ENCODE data around the gene DBR1. TPM values are rescaled to one million over a fixed set of nuclear protein-coding genes. Genes with fewer than 3 reads are reported as not detected.

DBR1 gene, protein sequence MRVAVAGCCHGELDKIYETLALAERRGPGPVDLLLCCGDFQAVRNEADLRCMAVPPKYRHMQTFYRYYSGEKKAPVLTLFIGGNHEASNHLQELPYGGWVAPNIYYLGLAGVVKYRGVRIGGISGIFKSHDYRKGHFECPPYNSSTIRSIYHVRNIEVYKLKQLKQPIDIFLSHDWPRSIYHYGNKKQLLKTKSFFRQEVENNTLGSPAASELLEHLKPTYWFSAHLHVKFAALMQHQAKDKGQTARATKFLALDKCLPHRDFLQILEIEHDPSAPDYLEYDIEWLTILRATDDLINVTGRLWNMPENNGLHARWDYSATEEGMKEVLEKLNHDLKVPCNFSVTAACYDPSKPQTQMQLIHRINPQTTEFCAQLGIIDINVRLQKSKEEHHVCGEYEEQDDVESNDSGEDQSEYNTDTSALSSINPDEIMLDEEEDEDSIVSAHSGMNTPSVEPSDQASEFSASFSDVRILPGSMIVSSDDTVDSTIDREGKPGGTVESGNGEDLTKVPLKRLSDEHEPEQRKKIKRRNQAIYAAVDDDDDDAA
- 17.1 and 18.3 TPM in 2 replicates for total RNA-seq
- long read RNA-seq, transcript DBR1-201 (8 exons, 2,666 nt) = major isoform, 117 of 125 reads
- long read RNA-seq, partial matches to known transcripts = 3 of 125 reads
- long read RNA-seq, other reads (novel, unspliced or antisense) = 5 of 125 reads

DNA sequence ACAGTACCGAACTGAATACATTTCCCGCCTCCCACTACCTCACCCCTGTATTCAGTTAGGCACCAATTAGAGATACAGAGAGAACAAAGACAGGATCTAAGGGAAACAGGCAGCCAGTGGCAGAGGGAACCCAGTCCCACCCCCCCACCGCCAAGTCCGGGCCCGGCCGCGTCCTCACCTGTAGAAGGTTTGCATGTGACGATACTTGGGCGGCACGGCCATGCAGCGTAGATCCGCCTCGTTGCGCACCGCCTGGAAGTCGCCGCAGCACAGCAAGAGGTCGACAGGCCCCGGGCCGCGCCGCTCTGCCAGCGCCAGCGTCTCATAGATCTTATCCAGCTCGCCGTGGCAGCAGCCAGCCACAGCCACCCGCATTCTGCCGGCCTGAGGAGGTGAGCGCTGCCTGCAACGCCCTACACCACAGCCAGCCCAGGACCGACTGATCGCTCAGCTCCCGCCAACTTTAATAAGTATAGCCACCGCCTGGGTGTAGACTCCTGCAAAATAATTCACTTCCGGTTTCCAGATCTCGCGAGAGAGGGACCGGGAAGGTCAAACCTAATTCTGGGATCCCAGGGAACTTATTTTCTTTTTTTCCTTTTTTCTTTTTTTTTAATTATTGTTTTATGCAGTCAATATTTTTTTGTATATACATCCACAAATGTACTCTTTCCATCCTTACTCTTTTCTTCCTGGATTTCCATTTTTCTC is at the start of gene DBR1:
DBR1 (minus strand) TSS at position 501 of the 711 bp plus-strand sequence; CDS start at position 375, 126 bp downstream.
- Mint-ChIP-seq H3K9me3 (ENCODE audit: unreplicated experiment) (no peaks in the 10 kb centered on the region), H3K27ac (ENCODE audit: unreplicated experiment) (peak within 1 kb of the TSS; percentile 88), H3K4me1 (ENCODE audit: unreplicated experiment) (peaks cover 32% of the 10 kb centered on the region), H3K4me3 (ENCODE audit: unreplicated experiment) (peak within 1 kb of the TSS; percentile 94), H3K27me3 (ENCODE audit: unreplicated experiment) (peaks cover 12% of the 10 kb centered on the region), H3K36me3 (ENCODE audit: unreplicated experiment) (peaks cover 10% of the 10 kb centered on the region)
- no peak for TF ChIP-seq CTCF (IDR thresholded peaks at IDR 0.05)
- DNase-seq (ENCODE audit: extremely low spot score, unreplicated experiment) = peak; percentile 91

DNA sequence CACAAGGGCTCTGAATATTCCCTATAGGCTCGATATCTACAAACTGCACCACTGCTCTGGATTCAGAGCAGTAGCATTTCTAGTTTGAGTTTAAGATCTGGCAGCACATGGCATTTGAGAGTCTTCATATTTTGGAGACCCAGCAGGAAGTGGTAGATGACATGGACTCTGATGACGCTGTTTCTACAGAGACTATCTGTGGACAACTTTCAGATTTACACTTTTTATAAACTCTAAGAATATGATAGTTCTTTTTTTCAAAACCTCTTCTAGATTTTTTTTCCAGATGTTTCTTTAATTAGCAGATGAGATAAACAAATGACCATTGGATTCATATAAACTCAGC is 48.2 kb upstream of the DBR1 start:
- Mint-ChIP-seq H3K27ac (ENCODE audit: unreplicated experiment) (no peak overlapping the region), H3K9me3 (ENCODE audit: unreplicated experiment) (no peaks in the 10 kb centered on the region), H3K27me3 (ENCODE audit: unreplicated experiment) (no peaks in the 10 kb centered on the region), H3K4me3 (ENCODE audit: unreplicated experiment) (no peak overlapping the region), H3K36me3 (ENCODE audit: unreplicated experiment) (peaks cover 31% of the 10 kb centered on the region), H3K4me1 (ENCODE audit: unreplicated experiment) (peaks cover 26% of the 10 kb centered on the region)
- no peak for TF ChIP-seq CTCF (IDR thresholded peaks at IDR 0.05)
- no peak for DNase-seq (ENCODE audit: extremely low spot score, unreplicated experiment)

- Mint-ChIP-seq H3K27ac (ENCODE audit: unreplicated experiment) (no peak overlapping the region), H3K9me3 (ENCODE audit: unreplicated experiment) (no peaks in the 10 kb centered on the region), H3K4me1 (ENCODE audit: unreplicated experiment) (peaks cover 21% of the 10 kb centered on the region), H3K27me3 (ENCODE audit: unreplicated experiment) (no peaks in the 10 kb centered on the region), H3K4me3 (ENCODE audit: unreplicated experiment) (no peak overlapping the region), H3K36me3 (ENCODE audit: unreplicated experiment) (peaks cover 26% of the 10 kb centered on the region)
- TF ChIP-seq CTCF (IDR thresholded peaks at IDR 0.05) = no peak
- DNase-seq (ENCODE audit: extremely low spot score, unreplicated experiment) = no peak
These were observed 47.6 kb upstream of the DBR1 start for GRCh38 chr3:138222131-138222941.

GRCh38 chr3:138220788-138221187 is 46.1 kb upstream of the DBR1 start:
- H3K9me3 Mint-ChIP-seq (ENCODE audit: unreplicated experiment) = no peaks in the 10 kb centered on the region
- H3K4me1 Mint-ChIP-seq (ENCODE audit: unreplicated experiment) = peaks cover 17% of the 10 kb centered on the region
- no peak overlapping the region for H3K27ac Mint-ChIP-seq (ENCODE audit: unreplicated experiment)
- peaks cover 22% of the 10 kb centered on the region for H3K36me3 Mint-ChIP-seq (ENCODE audit: unreplicated experiment)
- DNase-seq (ENCODE audit: extremely low spot score, unreplicated experiment) = no peak
- no peak for TF ChIP-seq CTCF (IDR thresholded peaks at IDR 0.05)
- no peak overlapping the region for H3K4me3 Mint-ChIP-seq (ENCODE audit: unreplicated experiment)
- H3K27me3 Mint-ChIP-seq (ENCODE audit: unreplicated experiment) = no peaks in the 10 kb centered on the region

All from osteocyte (in vitro differentiated cells).